NCI-H524 (cell line): ENCODE results near the gene SEMA3F.

Experiments used
- DNase-seq, 2 experiments: peaks; one replicate each; lab custom pipeline; 2025; lab: John Stamatoyannopoulos, UW

Gene SEMA3F

DNA sequence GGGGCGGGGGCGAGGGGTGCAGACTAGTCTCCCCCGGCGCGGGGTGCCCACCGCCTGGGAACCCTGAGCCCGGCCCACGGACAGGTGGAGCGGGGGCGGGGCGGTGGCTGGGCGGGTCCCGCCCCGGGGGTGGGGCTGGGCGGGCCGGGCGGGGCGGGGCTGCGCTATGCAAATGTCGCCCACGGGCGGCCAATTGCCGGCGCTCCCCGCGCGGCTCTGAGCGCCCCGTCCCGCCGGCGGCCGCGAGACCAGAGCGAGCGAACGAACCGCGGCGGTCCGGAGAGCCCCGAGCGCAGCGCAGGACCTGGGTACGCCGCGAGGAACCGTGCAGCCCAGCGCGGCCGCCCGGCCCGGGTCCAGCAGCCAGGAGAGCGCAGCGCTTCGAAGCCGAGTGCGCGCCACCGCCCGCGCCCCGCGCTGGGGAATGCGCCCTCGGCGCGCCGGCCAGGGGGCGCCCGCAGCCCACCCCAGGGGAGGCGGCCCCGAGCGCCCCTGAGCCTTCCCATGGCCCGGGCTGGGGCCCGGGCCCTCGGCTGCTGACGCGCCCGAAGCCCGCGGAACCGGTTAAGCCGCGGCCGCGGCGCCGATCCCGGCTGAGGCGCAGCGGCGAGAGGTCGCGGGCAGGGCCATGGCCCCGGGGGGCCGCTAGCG lies at the start of gene SEMA3F:
TSS of gene SEMA3F (plus strand) at position 485 of the 651 bp plus-strand sequence. CDS start 4,299 bp downstream, outside the sequence.
- peak in 1 of 2 experiments; percentile 62 for DNase-seq

DNA sequence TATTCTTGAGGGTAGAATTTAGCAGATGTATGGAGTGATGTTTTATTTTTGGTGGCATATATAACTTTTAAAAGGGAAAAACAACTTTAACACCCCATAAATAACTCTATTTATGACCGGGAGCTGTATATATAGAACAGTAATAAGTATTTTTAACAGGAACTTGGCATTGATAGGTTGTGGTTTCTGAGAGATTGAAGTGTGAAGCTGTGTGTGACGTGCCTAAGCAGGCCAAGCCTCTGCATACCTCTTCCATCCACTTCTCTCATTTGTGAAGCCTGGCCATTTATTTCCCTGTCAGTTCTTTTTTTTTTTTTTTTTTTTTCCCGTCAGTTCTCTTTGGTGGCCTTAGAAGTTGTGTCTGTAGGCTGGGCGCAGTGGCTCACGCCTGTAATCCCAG lies 43.4 kb upstream of the SEMA3F start:
- DNase-seq = no peak

DNA sequence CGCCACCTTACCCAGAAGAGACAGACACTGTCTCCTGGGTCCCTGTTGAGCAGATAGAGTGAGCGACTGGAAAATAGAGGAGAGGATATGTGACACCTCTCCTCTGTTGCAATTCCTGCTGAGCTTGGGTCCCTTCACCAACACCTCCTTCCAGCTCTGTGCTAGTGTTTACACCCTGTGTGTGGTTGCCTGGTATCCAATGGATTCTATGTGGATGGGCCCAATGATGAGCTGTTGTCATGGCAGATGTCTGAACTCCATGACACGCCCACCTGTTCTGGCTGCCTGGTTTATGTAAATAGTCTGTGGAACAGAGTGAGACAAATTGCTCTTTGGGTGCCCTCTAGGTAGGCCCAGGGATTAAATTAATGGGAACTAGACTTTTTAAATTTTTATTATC lies 42.7 kb upstream of the SEMA3F start:
- no peak for DNase-seq

DNA sequence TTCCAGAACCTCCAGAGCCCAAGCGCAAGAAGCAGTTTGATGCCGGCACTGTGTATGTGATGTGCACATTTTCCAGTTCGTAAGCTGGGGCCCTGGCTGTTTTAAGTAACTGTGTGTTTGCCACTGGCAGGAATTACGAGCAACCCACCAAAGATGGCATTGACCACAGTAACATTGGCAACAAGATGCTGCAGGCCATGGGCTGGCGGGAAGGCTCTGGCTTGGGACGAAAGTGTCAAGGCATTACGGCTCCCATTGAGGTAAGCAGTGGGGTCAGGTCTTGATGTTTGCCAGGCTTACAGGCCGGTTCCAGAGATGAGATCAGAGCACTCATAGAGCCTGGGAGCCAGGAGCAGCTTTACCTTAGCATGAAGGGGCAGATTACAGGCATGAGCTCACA lies 38.0 kb upstream of the SEMA3F start:
- DNase-seq = no peak

DNA sequence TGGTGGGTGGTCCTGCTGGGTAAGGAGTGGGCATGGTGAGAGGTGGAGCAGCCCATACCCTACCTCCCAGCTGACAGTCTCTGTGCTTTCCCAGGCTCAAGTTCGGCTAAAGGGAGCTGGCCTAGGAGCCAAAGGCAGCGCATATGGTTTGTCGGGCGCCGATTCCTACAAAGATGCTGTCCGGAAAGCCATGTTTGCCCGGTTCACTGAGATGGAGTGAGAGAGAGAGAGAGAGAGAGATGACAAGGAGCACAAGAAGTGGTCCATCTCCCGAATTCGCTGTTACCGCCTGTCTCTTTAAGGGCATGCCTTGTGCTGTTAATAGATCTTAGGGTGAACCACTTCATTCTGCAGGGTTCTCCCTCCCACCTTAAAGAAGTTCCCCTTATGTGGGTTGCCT lies 36.9 kb upstream of the SEMA3F start:
- no peak for DNase-seq

DNA sequence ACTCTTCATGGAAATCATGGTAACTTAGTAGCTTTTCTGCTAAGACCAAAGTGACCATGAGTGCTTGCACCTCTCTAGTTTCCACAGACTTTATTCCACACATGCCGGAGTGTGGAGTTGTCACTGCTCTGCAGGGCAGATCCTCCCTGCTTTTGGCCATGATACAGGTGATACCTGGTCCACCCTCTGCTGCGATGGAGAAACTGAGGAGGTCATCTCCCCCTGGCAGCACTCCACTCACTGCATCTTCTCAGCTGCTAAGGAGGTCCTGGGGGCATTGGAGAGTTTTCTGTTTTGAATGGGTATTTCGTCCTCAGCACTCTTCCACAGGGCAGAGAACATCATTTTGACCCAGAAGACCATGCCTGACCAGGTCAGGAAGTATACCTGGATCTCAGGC lies 35.3 kb upstream of the SEMA3F start:
- no peak for DNase-seq

DNA sequence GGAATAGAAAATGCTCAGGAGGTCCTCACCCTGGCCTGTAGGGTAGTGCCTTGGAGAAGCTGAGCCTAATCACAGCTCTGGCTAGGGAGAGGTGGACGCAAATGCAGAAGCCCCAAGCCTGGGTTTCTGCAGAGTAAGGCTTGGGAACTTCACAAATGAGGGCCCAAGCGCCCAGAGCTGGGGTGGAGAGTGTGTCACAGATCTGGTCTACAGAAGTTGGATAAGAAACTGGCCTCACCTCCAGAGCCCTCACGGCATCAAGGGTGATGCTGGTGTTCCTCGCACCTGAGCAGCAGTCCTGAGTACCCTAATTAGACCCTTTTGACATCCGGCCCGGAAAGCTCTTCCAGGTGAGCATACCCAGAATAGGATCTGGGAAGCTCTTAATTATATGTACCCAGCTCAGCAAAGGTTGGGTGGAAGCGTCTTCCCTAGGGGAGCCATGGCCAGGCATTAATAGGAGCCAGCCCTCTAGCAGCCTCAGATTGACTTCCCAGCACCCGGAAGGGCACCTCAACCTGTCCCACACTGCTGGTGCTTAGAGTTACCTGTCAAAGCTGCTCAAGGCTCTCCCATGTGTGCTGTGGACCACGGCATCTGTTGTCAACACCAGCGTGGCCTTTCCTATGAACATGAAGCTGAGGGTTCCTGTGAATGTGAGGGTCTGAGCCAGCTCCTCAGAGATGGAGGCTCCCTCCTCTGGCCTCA lies 34.6 kb upstream of the SEMA3F start:
- DNase-seq = no peak

DNA sequence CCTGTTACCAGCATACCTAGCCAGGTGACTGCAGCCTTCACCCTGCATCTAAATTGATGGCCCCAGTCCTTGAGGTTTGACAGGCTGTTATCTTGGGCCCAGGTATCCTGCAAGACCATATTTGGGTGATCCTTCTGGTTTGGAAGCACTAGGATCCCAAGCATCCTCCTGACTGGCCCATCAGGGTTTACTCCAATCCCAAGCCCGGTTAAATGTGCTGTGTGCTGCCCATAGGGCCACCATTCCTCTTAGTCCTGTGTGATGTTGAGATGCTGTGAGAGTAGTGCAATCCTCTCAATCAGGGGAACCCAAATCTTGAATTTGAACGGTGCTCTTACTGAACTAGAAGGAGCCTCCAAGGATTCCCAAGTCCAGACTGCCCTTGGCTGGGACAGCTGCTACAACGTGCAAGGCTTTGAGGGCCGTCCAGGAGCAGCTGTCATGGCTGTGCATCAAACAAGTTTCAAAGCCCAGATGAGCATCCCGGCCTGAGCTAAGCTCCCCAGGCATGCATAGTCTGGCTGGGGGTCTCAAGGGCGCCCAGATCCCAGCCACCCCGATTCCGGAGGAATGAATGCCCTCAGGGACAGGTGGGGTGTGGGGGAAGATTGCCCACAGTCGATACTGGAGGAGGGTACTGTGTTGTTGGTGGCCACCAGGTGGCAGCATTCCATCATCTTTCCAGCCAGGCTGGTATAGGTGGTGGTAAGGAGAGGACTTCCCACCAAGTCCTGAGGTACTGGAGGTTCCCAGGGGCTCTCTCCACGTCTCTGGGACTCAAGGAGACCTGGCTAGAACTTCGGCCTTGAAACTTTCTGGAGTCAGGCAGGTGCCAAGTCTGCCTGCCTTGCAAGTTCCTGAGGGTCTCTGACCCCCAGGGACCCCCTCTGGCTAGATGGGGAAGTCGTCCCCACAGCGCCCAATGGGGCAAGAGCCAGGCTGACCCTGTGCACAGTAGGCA lies 33.8 kb upstream of the SEMA3F start:
- peak; percentile 70 to 73 for DNase-seq

DNA sequence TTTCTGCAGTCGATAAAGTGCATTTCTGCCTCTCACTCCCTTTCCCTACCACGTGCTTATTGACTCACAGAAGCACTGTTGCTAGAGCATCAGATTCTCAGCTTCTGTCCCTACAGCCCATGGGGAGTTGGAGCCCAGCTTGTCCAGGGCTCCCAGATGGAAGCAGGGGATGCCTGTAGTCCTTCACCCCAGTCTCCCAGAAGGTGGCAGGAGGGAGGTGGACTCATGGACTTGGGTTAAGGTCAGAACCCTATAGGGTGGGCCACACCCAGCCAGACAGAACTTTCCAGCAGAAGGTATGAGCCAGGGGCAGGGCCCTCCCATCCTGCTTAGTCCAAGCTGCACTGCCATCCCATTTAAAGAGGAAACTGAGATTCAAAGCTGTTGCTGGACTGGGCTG lies 33.1 kb upstream of the SEMA3F start:
- peak in 1 of 2 experiments; percentile 43 for DNase-seq

DNA sequence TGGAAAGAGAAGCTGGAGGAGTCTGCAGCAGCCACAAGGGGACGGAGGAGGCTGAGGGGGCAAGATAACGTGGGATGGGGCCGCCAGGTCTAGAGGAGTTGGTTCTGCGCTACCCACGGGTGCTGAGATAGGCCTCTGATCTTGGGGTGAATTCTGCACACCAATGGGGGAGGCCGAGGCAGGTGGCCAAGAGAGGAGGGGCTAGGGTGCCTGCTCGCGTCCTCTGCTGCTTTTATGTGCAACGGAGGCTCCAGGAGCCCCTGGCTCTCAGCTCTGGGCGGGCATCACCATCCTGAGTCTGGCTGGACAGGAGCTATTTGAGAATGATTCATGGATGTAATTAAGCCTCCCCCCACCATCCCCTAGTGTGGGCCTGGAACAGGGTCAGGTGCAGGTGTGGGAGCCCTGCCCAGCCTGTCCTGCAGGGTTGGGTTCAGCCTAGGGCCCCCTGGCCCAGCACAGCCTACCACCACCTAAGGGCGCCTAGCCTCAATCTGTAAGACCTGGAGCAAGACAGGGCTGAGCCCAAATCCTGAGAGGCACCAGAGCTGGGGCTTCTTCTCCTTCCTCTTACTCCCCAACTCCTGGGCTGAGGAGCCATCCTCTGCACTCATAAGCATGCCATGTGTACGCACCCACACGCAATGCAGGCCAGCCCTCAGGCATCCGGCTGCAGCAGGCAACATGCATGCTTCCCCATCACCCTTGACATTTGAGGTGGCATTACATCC lies 32.3 kb upstream of the SEMA3F start:
- DNase-seq = no peak

DNA sequence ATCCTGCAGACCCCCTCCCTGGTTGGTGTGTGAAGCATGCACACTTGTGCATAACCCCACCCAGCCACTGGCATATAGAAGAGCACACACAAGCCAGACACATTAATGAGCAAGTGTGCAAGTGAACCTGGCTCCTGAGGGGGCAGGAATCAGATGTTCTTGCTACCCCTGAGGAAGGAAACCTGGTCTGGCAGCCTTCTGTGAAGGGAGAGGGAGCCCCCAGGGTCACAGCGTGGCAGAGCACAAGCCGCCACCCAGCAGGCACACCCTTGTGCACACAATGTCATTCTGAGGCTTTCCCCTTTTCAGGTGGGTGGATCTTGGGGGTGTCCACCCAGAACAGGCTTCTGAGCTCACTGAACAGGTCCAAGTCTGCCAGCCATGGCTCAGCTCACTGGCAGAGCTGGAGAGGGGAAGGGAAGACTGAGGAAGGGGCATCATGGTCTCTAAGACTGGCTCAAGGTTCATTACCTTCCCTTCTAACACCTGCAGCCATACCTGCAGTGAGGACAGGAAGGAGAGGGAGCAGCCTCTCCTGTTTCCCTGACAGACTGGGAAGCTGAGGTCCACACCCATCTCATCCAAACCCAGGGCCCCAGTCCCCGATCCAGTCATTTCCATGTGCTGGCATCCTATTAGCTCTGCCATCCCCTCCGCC lies 31.6 kb upstream of the SEMA3F start:
- no peak for DNase-seq

DNA sequence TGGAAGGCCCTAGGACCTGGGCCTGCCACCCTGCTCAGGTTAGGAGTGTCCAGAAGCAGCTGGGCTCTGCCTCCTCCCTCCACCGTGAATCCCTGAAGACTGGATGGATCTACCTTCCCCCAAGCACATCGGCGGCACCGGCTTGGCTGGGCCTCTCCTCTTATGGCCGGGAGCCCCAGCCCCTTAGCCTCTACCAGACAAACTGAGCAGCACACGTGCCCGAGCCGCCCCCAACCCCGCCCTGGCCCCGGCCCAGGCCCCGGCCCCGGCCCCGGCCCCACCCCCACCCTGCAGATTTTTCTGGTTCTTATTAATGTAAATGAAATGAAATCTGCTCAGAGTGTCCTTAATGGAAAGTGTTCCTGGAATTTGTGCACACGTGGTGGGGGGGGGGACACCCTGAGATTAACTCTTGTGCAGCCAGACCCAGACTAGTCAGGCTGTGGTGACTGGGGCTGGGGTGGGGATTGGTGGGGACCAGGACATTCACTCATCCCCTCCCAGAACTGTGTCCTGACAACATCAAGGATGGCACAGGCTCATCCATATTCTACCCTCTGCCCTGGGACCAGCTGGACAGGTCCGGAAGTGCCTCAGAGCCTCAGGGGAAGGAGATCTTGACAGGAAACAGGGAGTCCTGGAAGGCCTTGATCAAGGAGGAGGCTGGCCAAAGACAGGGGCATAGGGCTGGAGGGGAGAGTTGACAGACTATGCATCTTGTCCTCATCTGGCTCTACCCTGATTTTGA lies 30.9 kb upstream of the SEMA3F start:
- DNase-seq = peak in 1 of 2 experiments; percentile 41

DNA sequence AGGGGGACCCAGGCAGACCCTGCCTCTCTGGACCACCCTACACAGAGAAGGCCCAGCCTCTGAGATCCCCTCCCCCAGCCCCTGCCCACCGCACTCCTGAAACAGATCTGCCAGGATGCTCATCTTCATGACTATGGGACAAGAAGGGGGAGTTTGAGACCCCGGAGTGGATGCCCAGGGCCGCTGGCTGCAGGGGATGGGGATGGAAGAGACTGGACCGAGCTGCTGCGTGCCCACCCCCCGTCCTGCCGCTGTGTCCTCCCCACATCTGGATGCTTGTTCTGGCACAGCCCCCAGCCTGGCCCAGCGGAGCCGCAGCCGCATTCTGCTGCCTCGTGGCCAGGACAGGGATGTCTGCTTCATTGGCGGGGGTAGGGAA lies 30.3 kb upstream of the SEMA3F start:
- DNase-seq = no peak

DNA sequence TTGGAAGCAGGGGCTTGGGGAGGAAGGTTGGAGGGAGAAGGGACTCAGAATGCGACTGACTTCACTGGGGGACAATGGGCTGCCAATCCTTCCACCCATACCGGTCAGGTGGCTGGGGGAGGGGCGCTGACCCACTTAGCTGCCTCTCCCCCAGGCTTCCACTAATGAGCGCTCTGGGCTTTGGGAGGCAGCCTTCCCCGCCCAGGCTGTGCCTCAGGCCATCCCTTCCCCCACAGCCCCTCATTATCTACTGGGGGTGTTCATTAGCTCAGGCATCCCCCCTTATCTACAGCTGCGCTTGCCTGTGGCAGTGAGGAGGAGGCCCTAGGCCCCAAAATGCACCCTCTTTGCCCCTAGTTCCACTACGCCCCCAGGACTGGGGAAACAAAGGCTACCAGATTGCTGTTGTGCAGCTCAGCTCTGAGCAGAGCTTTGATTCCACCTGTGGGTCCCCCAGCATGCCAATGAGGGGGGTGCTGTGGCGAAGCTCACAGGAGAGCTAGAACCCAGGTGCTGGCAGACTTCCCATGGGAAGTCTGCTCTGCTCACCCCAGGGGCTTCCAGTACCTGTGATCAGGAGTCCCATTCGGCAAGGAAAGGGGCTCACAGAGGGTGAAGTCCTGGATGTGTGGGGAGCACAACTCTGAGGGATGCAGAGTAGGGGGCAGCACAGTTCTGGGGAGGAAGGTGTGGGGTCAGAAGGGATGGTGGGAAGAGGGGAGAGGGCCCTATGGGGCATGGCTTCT lies 29.4 kb upstream of the SEMA3F start:
- no peak for DNase-seq

DNA sequence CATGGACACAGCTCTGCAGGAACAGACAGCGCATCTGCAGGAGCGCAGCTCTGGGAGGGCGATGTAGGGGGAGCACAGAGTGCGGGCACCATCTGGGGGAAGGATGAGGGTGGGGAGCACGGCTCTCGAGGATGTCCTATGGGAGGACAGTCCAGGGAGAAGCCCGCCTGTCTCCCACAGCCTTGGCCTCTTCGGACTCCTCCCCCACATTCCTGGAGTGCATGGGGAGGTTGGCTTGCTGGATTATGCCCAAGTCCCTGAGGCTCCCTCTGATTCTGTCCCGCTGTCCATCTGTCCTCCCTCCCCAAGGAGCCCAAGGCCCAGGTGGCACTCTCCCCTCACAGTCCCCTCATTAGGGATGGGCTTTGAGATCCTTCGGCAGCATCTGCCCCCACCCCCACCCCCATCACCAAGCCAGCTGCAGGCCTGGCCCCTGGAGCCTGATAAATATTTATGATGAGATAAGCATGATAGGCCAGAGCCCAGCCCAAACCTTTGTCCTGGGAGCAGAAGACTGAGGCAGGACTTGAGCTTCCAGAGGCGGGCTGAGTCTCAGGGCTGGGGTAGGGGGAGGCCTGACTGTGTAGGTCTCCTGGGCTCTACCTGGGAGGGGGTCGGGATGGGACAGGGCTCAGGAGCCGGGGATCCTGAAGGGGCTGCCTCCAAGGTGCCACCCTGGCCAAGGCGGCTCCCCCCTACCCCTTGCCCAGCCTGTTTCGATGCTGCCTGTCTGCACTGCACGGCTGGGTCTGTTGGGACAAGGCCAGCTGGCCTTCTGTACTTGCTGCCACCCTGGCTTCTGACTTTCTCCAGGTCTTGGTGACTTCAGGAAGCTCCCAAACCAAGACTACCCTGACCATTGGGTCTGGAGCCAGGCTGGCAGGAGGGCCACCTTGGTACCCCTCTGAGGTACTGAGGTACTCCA lies 28.6 kb upstream of the SEMA3F start:
- peak; percentile 88 to 97 for DNase-seq

DNA sequence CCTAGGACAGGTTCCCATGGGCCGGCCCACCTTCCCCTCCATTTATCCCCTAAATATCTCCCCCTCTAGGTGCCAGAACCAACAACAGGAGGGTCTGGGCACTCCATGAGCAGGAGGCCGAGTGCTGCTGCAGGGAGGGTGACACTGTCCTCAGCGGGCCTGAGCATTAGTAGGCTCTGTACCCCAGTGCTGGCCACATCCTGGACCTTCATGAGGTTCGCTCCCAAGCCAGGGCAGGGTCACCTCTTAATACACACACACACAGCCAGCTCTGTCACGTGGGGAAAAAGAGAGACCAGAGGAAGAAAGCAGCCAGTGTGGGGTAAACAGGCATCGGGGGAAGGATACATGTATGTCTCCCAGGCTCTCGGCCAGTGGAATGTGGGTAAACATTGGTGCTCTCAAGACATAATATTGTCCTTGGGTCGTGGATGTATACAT lies 27.9 kb upstream of the SEMA3F start:
- DNase-seq = no peak

DNA sequence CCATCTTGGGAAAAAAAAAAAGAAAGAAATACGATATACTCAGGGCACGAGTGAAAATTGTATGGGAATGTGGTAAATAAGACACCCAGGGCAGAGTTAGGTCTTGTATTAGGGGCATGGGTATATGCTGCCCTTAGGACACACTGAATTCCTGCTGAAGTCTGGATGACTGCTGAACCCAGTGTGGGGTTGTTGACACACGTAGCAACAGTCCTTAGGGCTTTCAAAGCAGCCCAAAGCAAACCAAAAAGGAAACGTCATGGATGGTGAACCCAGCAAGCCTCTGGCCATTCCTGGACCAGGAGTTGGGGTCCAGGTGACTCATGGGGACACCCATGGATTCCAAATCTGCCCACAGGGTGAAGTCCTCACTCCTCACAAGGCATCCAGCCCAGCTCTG lies 27.1 kb upstream of the SEMA3F start:
- DNase-seq = no peak

DNA sequence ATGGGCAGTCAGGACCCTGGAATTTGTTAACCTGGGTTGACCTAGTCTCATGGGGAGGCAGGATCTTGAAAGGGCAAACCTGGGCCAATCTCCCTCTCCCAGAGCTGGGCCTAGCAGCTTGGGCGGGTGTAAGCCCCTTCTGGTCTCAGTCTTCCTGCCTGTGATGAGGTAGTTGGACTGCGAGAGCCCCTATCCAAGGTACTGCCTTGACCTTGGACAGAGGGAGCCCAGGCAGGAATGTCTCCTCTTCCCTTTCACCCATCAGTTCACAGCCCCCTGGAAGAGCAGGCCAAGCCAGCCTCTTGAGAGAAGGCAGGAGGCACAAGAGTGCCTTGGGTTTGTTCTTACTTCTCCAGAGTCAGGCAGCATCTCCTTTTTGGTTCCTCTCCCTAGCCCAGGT lies 24.7 kb upstream of the SEMA3F start:
- DNase-seq = no peak
